GM18861 (cell line): Measurements from ENCODE around the gene SREBF2.
"Not testable (repeated sequence)": the region's sequence is repeated elsewhere in the genome, so short reads cannot be mapped to it uniquely, and the experiment has no call there.

Experiments
- ATAC-seq: cut with Tn5 transposase; IDR thresholded peaks from one replicate; pipeline ENCODE4 v1.9.1; 2021; ENCODE audit not compliant: unreplicated experiment

The SREBF2 gene

DNA sequence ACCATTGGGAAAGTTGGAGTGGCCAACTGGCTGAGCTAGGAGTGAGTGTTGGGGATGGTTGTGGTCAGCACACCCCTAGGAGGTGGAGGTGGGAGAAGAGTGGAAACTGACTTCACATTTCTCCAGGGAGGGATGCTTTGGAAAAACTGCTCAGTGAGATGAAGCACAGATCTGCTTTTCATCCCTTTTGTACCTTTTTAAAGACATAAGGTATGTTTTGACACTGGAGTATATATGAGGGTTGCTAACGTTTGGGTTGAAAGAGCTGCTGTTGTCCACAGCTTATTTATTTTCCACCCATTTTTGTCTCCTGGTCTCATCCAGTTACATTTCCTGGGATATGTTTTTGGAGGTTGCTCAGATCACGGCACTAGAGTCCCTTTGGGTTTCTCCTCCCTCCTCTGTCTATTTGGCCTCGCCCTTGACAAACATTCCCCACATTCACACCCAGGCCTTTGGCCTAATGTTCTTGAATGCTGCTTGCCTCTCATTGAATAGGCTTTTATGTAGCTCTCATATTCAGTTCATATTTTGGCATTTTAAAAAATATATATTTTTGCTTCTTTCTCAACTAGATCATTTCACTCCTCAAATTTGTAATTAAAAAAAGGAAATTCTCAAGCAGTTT, 8.3 kb downstream of the SREBF2 start:
- no peak for ATAC-seq

- ATAC-seq: no peak
Measured at GRCh38 chr22:41842996-41843970, 10.4 kb downstream of the SREBF2 start.

DNA sequence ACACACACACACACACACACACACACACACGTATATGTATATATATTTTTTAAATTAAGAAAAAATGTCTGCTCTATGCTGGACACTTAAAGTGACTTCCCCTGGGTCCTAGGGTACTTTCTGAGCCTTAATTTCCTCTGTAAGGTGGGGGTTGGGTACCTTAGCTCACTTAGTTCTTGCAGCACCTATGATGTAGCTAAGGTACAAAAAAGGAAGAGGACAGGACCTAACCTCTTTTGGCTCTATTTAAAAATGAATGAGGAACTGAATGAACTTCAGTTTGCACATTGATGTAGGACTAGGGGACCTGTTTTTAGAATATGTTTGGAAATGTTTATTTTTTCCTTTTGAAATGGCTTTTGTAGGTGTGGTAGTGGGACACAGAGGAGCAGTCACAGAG, 11.1 kb downstream of the SREBF2 start:
- ATAC-seq: no peak

- no peak for ATAC-seq
Measured at GRCh38 chr22:41844513-41844912, 11.6 kb downstream of the SREBF2 start.

DNA sequence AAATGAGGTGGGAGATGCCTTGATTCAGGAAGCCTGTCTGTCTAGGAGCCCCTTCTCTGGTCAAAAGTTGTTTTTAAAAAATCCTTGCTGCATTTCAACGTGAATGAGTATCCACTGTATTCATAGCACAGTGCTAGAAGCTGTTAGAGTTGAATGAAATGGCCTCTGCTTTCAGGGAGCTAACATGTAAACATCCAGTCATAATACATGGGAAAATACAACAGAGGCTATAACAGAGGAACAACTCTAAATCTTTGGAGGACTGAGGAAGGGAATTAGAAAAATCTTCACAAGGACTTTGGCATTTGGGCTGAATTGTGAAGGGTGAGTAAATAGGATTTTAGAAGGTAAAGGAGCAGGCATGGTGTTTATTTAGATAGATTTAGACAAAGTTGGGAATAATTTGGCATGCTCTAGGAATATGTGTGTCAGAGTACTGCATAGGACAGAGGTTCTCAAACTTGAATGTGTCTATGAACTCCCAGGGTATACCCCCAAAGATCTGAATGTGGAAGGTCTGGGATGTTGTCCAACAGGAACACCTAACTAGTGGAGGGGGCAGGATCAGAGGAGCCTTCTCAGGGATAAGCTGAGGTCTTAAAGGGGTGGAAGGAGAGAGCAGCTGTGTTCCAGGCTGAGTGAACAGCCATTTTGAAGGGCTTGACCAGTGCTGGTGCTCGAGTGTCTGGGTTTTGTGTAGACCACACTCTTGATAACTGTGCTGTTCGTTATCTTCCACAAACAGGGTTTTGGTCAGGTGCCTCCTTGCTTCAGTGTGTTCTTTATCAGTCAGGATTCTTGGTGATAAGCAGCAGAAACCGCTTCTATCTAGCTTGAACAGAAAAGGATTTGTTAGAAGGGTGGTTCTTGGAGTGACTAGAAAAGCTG, 12.7 kb downstream of the SREBF2 start:
- no peak for ATAC-seq

GRCh38 chr22:41846268-41846987, 13.5 kb downstream of the SREBF2 start:
- ATAC-seq: no peak

DNA sequence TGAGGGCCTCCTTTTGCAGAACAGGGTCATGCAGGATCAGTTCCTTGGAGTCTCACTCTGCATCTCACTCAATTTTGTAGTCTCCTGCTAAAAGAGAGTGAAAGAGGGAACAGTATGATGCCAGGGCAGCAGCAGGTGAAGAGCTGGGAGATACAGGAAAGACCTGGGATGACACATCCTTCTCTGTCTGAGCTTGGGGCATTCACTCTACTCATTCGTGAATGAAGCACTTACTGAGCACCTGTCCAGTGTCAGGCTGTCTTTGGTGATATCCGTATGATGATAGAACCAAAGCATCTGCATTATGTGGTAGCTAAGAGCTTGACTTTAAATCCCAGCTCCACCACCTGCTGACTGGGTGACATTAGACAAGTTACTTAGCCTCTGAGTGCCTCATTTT, 14.4 kb downstream of the SREBF2 start:
- ATAC-seq: no peak

DNA sequence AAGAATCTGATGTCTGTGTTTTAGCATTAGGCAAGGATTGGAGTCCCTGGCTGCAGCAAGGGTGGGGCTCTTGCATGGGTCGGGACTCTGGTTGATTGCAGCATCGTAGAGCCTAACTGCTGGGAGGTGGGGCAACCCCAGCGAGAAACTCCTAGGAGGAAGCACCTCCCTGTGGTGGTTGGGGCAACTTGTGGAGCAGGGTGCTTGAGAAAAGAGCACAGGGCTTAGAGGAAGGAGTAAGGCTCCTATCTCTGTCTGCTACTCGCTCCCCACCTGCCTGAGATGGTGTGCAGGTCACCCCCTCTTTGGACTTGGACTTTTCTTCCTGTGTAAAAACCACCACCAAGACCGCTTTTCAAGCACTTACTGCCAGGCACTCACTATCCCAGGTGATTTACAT, 15.6 kb downstream of the SREBF2 start:
- no peak for ATAC-seq

GRCh38 chr22:41856469-41856868, 23.6 kb downstream of the SREBF2 start:
- ATAC-seq: no peak

DNA sequence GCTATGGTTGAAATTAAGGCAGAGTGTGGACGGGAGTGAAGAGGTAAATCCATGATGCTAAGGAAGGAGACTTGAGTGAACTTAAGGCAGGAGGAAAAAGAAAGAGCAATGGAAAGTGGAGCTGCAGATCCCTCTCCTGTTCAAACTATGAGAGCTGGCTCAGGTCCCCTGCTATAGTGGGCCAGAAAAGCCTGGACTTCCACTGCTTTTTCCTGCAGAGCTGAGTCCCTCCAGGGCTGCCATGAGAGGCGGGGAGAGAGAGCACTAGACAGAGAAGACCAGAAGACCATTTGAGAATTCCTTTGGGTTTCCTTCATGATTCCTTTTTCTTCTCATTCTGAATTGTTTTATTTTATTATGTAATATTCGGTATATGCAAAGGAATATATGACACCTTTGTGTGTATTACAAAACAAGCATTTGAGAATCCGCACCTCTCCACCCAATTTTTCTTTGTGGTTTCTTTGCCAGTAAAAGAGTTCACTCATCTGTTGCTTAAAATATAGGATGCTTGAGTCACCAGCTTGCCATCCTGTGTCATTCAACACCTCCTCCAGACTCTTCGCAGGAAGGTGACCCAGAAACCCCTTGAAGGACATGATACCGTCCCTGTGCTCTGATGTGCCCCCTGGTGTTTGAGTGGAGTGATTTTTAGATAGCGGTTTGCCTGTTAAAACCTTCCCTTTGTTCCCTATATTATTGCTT, 24.4 kb downstream of the SREBF2 start:
- ATAC-seq: no peak

DNA sequence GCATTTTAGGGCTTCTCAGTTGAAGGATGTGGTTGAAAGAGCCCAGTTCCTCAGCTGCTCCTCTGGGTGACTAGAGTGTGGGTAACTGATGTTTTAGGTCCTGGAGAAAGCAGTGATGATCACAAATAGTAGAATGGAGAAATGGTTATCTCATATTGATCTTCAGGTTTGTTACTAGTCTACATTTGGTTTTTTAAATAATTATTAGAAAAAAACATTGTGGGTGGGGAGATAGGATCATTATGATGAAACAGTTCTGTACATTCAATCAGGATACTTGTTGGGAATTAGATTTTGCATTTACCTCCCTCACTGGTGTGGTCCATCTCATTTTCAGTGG, 24.9 kb downstream of the SREBF2 start:
- no peak for ATAC-seq

DNA sequence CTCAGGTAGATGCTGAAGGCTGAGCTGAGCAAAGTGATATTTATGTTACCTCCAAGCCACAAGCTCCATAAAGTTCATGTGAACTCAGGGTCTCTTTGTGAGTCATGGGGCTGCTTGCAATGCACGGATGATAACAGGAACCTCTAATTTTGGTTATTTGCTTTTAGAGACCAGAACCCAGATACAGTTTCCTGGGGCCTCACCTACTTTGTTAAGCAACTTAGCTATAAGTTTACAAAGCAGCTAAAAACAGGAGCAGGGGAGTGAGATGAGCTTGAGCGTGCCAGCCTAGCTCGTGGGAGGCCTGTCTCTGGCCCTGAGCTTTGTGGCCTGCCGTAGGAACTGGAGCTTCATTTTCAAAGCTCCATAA, 29.2 kb downstream of the SREBF2 start:
- ATAC-seq: peak; percentile 47

- peak; percentile 41 for ATAC-seq
Measured at GRCh38 chr22:41862530-41863266, 29.8 kb downstream of the SREBF2 start.

- no peak for ATAC-seq
Measured at GRCh38 chr22:41863472-41863871, 30.6 kb downstream of the SREBF2 start.

DNA sequence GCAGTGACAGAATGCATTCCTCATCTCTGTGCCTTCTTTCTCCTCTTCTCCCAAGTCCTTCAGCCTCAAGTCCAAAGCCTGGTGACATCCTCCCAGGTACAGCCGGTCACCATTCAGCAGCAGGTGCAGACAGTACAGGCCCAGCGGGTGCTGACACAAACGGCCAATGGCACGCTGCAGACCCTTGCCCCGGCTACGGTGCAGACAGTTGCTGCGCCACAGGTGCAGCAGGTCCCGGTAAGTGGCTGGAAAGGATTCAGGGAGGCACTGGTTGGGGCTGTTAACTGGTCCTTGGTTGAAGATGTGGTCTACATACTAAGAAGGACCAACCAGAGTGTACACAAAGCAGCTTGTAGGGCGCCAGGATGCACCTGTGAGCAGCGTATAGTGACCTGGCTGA, 35.7 kb downstream of the SREBF2 start:
- no peak for ATAC-seq

DNA sequence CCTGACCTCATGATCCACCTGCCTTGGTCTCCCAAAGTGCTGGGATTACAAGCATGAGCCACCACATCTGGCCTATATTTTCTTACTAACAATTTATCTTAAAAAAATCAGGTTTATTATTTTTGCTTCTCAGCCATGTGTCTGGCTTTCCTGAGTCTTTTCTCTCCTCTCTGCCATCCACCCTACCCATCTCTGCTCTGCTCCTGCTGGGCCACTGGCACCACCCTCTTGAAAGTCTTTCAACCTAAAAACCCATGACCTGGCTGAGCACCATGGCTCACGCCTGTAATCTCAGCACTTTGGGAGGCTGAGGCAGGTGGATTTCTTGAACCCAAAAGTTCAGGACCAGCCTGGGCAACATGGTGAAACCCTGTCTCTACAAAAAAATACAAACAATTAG, 37.2 kb downstream of the SREBF2 start:
- not testable (repeated sequence) for ATAC-seq

DNA sequence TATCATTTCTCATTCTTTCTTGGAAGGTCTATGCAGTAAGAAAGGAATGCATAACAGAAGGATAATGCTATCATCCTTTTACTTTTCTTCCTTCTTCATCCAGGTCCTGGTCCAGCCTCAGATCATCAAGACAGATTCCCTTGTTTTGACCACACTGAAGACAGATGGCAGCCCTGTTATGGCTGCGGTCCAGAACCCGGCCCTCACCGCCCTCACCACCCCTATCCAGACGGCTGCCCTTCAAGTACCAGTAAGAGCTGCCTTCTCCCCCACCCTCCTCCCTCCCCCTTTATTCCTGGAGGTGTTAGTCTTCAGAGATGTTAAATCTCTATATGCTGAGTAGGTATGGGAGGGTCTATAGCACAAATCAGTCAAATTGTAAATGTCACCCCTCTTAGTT, 37.9 kb downstream of the SREBF2 start:
- no peak for ATAC-seq

- ATAC-seq: no peak
Measured at GRCh38 chr22:41873391-41873790, 40.5 kb downstream of the SREBF2 start.

GRCh38 chr22:41874090-41874489, 41.2 kb downstream of the SREBF2 start:
- ATAC-seq: no peak
